ENCODE data around the gene ATP2C2.

The ATP2C2 gene

GRCh38 chr16:84425696-84426095 lies 57.4 kb downstream of the ATP2C2 start:
- DNase-seq (ENCODE audit: low spot score): no peak
- TF ChIP-seq CTCF (IDR thresholded peaks at IDR 0.05; ENCODE audit: extremely low read depth, missing control alignments): no peak

- DNase-seq (ENCODE audit: low spot score): no peak
- TF ChIP-seq CTCF (IDR thresholded peaks at IDR 0.05; ENCODE audit: extremely low read depth, missing control alignments): no peak
Measured at GRCh38 chr16:84426804-84427203, 58.5 kb downstream of the ATP2C2 start.

- no peak for TF ChIP-seq CTCF (IDR thresholded peaks at IDR 0.05; ENCODE audit: extremely low read depth, missing control alignments)
- DNase-seq (ENCODE audit: low spot score): no peak
Measured at GRCh38 chr16:84427553-84427952, 59.2 kb downstream of the ATP2C2 start.

GRCh38 chr16:84430860-84431259 lies 62.5 kb downstream of the ATP2C2 start:
- no peak for TF ChIP-seq CTCF (IDR thresholded peaks at IDR 0.05; ENCODE audit: extremely low read depth, missing control alignments)
- no peak for DNase-seq (ENCODE audit: low spot score)

- no peak for DNase-seq (ENCODE audit: low spot score)
- no peak for TF ChIP-seq CTCF (IDR thresholded peaks at IDR 0.05; ENCODE audit: extremely low read depth, missing control alignments)
Measured at GRCh38 chr16:84434800-84435199, 66.5 kb downstream of the ATP2C2 start.

GRCh38 chr16:84436196-84436595 lies 67.9 kb downstream of the ATP2C2 start:
- no peak for DNase-seq (ENCODE audit: low spot score)
- TF ChIP-seq CTCF (IDR thresholded peaks at IDR 0.05; ENCODE audit: extremely low read depth, missing control alignments): no peak

GRCh38 chr16:84438971-84439696 lies 70.8 kb downstream of the ATP2C2 start:
- DNase-seq (ENCODE audit: low spot score): no peak
- no peak for TF ChIP-seq CTCF (IDR thresholded peaks at IDR 0.05; ENCODE audit: extremely low read depth, missing control alignments)

All from GM20000 (cell line).